ENCODE results near the gene PDZD2.
"Not testable (repeated sequence)": the region's sequence is repeated elsewhere in the genome, so short reads cannot be mapped to it uniquely, and the experiment has no call there.

The PDZD2 gene

DNA sequence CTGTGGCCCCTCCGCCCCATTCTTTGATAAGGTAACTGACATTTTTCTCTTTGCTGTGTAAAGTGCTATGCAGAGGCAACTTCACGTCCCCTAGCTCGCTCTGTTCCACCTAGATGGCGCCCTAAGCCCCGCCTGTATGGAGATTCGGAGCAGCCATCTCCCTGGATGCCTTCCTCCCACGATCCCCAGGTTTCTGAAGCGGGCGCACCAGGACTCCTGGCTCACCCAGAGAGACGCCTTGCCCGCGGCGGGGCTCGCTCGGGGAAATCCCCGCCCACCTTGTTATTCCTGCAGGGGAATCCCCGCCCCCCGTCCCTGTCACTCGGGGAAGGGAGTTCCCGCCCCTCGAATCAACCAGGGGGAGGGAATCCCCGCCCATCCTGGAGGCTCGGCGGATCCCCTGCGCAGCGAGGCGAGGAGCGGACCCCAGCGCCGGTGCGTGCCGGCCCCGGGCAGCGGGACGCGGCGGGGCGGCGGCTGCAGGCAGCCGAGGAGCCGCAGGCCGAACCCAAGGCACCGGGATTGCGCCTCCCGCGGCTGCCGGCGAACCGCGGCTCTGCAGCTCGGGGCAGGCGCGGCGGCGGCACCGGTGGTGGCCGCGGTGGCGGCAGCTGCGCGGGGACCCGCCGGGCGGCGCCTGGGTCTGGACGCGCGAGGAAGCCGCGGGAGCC is at the start of gene PDZD2:
Gene PDZD2 (plus strand): TSS at position 384 of the 671 bp plus-strand sequence.
- no peak for DNase-seq

DNA sequence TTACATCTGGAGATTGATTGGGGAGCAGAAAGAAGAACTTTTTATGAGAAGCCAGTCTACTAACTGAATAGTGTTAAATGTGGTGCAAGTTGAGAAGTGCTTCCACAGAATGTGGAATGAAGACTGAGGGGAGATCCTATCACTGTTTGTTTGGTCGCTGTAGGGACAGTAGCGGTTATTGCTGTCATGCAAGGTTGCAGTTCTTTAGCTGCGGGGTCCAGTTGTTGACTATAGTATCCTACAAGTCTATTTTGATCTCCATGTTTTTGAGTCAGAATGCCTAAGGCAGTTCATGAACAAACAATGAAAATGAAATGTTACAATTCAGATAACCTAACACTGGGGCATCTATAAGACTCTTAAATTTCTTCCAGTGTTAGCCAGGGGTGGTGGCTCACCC is 45.3 kb upstream of the PDZD2 start:
- no peak for DNase-seq

GRCh38 chr5:31596354-31596753 is 42.6 kb upstream of the PDZD2 start:
- DNase-seq, result no peak

DNA sequence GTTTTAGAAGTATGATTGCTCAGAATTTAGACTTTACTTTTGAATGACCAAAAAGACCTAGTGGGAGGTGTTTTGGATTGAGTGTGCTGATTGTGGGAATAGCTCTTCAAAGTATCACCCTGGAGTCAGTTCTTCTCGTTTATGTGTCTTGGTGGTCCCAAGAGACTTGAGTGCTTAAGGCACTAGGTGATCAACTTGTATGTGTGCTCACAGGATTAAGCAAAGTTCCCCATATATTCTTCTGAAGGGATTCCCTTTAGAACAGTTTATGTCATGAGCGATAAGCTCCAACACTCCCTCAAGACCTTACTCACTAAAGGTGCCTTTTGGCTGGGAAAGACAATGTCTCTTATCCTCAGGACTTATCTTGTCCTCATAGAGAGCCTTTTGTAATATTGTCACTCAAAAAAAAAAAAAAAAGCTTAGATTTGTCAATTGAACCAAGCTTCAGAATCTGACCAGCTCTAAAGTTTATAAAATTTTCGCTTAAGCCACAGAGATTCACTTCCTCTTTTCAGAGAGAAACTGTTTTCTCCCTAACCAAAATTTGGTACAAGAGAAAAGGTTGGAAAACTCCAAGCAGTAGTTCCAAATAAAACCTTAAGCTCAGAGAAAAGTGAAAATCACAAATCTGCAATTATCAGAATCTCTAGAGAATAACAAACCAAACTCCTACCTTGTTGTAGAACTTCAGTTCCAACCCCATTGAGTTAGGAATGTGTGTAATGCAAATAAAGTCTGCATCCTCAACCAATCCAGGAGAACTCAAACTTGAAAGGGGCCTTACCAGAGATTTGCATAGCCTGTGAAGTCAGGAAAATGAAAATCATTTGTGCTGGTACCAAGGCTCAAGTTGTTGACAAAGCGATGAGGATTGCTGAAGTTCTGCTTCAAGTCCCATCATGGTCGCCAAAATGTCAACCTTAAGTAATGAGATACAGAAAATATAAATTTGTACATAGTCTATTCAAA is 40.0 kb upstream of the PDZD2 start:
- no peak for DNase-seq

DNA sequence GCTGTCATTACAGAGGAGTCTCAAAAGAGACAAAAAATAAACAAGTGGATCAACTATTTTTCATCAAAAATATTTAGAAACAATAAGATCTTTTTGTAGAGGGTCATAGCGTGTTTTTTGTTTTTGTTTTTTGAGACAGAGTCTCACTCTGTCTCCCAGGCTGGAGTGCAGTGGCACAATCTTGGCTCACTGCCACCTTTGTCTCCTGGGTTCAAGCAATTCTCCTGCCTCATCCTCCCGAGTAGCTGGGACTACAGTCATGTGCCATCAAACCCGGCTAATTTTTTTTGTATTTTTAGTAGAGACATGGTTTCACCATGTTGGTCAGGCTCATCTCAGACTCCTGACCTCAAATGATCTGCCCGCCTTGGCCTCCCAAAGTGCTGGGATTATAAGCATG is 36.6 kb upstream of the PDZD2 start:
- DNase-seq, result not testable (repeated sequence)

- DNase-seq, result no peak
Observed at GRCh38 chr5:31604240-31604639, 34.7 kb upstream of the PDZD2 start.

DNA sequence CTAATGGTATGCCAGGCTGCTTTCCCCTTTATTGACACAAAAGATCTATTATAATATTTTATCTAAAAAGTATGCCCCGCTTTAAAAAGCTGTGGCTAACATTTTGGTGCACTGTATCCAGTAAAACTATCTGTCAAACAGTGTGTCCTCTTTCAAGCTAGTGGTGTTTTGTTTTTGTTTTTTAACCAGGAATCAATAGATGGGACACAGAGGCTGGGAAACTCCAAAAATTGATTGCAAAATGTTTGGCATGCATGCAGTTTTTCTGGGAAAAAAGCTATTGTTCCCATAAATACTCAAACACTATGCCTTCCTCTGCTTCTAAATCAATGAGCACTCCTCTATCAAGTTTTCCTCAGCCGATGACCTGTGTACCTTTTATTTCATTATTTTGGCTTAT is 34.3 kb upstream of the PDZD2 start:
- DNase-seq, result no peak

- no peak for DNase-seq
Observed at GRCh38 chr5:31605920-31606319, 33.0 kb upstream of the PDZD2 start.

DNA sequence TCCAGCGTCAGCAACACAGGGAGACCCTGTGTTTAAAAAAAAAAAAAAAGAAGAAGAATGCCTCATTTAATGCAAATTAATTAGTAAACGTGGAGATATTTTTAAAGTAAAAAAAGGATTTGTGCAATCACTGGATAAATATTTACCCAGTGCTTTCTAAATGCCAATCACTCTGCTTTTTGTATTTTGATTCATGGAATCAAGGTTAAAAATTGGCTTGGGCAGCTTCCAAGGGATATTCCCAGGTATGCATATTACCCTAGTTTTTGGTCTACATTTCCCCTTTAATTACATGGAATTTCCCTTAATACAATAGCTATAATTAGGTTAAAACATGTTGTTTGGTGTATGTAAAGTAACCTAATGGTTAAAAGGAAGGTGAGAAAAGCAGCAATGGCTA is 31.4 kb upstream of the PDZD2 start:
- no peak for DNase-seq

DNA sequence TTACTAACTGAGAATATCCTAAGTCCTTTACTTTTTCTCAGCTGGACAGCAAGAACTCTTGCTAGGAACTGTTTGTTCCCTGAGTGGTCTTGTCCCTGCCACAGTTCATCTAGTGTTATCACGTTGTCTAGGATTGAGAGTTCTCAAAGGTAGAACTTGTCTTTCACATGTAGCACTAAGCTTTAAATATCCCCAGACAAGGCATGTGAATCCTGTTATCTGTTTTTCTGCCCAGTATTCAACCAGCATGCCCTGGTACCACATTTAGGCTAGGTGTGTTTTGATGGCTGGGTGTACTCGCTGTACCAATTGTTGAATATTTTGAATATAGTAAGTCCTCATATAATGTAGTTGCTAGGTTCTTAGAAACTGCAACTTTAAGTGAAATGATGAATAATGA is 27.9 kb upstream of the PDZD2 start:
- no peak for DNase-seq

- no peak for DNase-seq
Observed at GRCh38 chr5:31613651-31614050, 25.3 kb upstream of the PDZD2 start.

DNA sequence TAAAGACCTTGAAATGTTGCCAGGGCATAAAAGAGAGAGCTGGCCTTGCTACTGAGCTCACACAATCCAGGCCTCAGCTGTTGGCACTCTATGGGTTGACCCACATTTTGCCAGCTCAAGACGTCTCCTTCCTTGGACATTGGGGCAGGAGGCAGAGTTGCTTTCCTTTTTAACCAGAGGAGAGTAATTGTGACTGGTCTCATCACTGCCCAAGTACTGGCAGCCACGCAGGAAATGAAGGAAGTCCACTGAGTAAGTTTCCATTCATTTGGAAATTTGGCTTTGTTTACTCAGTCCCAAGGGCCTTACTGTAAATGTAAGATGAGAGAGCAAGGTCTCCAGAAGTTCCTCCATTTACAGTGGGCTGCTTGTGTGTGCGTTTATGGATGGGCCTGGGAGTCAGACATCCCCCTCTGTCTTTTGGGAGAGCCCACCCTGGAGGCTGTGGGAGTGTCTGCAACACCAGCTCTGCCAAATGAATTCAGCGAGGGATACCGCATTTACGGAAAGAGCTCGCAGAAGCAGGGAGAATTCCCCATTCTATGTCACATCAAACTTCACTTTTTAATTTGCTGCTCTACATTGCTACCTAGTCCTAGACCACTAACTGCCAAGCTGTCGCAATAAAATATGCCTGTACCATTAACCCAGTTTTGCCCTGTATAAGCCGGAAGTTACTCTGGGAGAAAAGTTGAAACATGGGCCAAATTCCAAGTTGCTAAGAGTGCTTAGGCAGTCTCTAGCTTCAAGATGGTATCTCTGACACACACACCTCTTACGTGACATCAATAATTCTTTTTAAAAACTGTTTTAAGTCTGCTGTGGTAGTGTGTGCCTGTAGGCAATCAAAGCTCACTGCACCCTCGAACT is 24.5 kb upstream of the PDZD2 start:
- no peak for DNase-seq

- DNase-seq, result no peak
Observed at GRCh38 chr5:31617867-31618266, 21.1 kb upstream of the PDZD2 start.

DNA sequence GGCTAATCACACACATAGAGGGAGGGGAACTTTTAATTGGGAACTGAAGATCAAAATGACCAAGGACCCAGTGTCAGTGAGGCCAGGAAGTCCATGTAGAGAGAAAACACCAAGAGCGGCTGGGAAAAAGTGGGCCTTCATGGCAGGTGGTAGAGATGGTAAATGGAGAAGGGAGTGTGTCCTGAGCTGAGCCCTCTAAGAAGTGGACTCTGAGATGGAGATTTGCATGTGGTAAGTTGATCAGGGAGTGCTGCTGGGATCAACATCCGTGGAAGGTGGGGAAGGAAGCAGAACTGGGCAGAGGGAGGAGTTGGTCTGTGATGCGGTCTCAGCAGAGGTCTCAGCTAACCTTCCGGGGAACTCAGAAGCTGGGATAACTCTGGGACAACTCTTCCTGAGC is 18.9 kb upstream of the PDZD2 start:
- DNase-seq, result no peak

DNA sequence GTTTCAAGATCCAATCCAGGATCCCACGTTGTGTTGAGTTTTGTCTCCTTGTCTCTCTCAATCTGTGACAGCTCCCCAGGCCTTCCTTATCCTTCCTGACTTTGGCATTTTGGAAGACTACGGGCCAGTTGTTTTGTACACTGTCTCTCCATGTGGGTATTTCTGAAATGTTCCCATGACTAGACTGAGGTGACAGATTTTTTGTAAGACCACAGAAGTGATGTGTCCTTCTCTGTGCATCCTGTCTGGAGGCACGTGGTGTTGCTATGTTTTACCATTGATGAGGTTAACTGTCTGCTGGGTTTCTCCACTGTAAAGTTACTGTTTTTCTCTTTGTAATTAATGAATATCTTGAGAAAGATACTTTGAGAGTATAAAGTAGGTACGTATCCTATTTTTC is 15.7 kb upstream of the PDZD2 start:
- DNase-seq, result no peak

- no peak for DNase-seq
Observed at GRCh38 chr5:31625394-31625793, 13.5 kb upstream of the PDZD2 start.

DNA sequence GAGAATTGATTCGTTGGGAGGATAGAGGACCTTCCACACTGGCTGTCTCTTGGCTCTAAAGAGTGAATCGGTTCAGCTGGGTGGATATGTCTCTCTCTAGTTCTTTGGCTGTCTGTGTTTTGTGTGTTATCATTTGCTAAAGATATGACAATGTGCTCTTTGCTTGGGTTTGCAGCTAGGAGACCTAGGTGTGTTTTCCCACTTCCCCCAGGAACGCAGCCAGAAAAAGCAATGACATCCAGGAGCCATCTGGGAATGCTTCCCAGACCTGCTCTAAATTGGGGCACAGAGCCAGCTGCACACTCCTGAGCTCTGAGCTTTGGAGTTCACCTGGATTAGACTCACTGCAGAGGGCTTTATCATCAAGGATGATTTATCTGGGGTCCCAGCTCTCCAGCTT is 12.8 kb upstream of the PDZD2 start:
- DNase-seq, result peak; percentile 83

GRCh38 chr5:31626604-31627234 is 12.2 kb upstream of the PDZD2 start:
- no peak for DNase-seq

- no peak for DNase-seq
Observed at GRCh38 chr5:31630931-31631330, 8.0 kb upstream of the PDZD2 start.

DNA sequence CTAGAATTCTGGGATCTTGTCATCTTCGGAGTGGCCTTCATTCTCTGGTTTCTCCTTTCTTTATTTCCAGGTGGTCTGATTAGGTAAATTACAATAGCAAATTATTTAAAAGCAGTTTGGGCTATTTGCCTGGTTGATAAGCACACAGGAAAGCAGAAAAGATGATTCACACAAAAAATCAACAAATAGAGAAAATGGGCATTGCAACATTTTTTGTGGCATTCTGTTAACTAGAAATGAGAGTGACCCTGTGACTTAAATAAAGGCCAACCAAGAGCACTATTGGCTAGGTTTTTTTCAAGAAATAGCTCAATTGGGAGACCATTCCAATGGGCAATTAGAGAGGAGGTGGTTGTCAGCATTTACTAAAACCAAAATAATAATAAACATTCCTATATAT is 6.5 kb upstream of the PDZD2 start:
- no peak for DNase-seq

DNA sequence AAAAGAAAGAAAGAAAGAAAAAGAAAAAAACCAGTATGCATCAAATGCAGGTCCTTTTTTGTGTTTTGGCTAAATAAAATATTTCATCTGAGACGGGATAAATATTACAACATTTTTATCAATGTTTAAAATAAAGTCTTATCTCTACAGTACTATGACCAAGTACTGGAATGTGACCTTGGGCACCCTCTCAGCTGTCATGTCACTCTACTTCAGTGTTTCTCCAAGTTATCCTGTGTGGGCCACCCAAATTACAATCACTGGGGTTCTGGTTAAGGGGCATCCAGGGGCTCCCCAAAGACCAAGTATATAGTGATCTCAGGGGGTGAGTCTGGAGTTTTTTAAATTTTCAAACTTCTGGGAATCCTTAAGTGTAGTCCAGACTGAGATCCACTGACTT is 3.5 kb upstream of the PDZD2 start:
- DNase-seq, result no peak

- DNase-seq, result no peak
Observed at GRCh38 chr5:31637851-31638250, 1.1 kb upstream of the PDZD2 start.

GRCh38 chr5:31638345-31638744 is 586 bp upstream of the PDZD2 start:
- DNase-seq, result no peak

Data from NCI-H2029 treated with DMSO at 0.1 percent for 48 hours (cell line).